HCT116 (cell line): Measurements from ENCODE around the gene APBA2.

ENCODE experiments used
- SIN3A ChIP-seq: IDR thresholded peaks from 2 replicates; pipeline ENCODE4 v1.6.1; 2012; ENCODE audit warnings: low read depth
- ZNF274 ChIP-seq: fragments of 200-500 bp; sonication (Bioruptor generic); IDR thresholded peaks from 2 replicates; pipeline ENCODE4 v1.6.1; 2014; ENCODE audit warnings: mild to moderate bottlenecking, low read depth, low read length, inconsistent platforms

- TF ChIP-seq SIN3A (no peak), ZNF274 (no peak)
These were observed 165.6 kb downstream of the APBA2 start for GRCh38 chr15:29051422-29051821.
